MCF 10A (cell line): ENCODE measurements around the gene BRD1. TPM values are rescaled to one million over a fixed set of nuclear protein-coding genes. Genes with fewer than 3 reads are reported as not detected.
A peak's percentile ranks its signal among the peaks of the same experiment; 100 is the strongest.

Source experiments
- BruUV-seq: library from RNA; stranded (reverse); fragments of 400-500 nt; replicated peaks from 2 replicates; lab custom pipeline; 2021; lab: Mats Ljungman, UMichigan
- CTCF ChIA-PET: fragments of 300-600 bp; sonication (Branson Sonifier 250); formaldehyde crosslinking; extraction: SDS; loops from one replicate; lab custom pipeline; 2021; ENCODE audit warnings: antibody characterized with exemption, inconsistent platforms; lab: Yijun Ruan, JAX
- POLR2A ChIA-PET: fragments of 300-600, 350-650 bp; sonication (Branson Sonifier 250); formaldehyde crosslinking; extraction: SDS; loops from one replicate; lab custom pipeline; 2020; ENCODE audit warnings: antibody characterized with exemption, inconsistent platforms; lab: Yijun Ruan, JAX
- DNase-seq: peaks from one replicate; pipeline ENCODE4 v3.0.0-alpha.2; 2018; ENCODE audit not compliant: unreplicated experiment
- H3K27ac Mint-ChIP-seq: one replicate; pipeline ENCODE4 v1.8.0; 2022; ENCODE audit warnings: mild to moderate bottlenecking, low read depth, mixed read lengths; ENCODE audit not compliant: unreplicated experiment
- H3K27me3 Mint-ChIP-seq: one replicate; pipeline ENCODE4 v1.8.0; 2022; ENCODE audit warnings: mixed read lengths; ENCODE audit not compliant: insufficient read depth, unreplicated experiment
- H3K36me3 Mint-ChIP-seq: one replicate; pipeline ENCODE4 v1.8.0; 2022; ENCODE audit warnings: mild to moderate bottlenecking, moderate library complexity, mixed read lengths; ENCODE audit not compliant: insufficient read depth, unreplicated experiment
- H3K4me1 Mint-ChIP-seq: one replicate; pipeline ENCODE4 v1.8.0; 2022; ENCODE audit warnings: mixed read lengths; ENCODE audit not compliant: insufficient read depth, unreplicated experiment
- H3K4me3 Mint-ChIP-seq: one replicate; pipeline ENCODE4 v1.8.0; 2022; ENCODE audit warnings: mild to moderate bottlenecking, moderate library complexity, mixed read lengths; ENCODE audit not compliant: unreplicated experiment
- H3K9me3 Mint-ChIP-seq: one replicate; pipeline ENCODE4 v1.8.0; 2022; ENCODE audit warnings: mixed read lengths; ENCODE audit not compliant: unreplicated experiment
- intact Hi-C: fragments of 100-400 bp; cut with micrococcal nuclease; formaldehyde crosslinking; loops from 2 replicates; pipeline ENCODE4 v1.14.1; 2022
- total RNA-seq: library from RNA; stranded (reverse); gene quantifications from 2 replicates; pipeline ENCODE4 v1.2.3, GENCODE V29; 2022
- TF ChIP-seq, protein P1 (sequence below): fragments of 200-600 bp; IDR thresholded peaks from one replicate; pipeline ENCODE4 v1.8.0; 2022; ENCODE audit warnings: antibody characterized with exemption, mild to moderate bottlenecking; ENCODE audit not compliant: unreplicated experiment

BRD1 gene
- total RNA-seq, 1 experiment from 2014 or later, result 48.1 TPM

DNA sequence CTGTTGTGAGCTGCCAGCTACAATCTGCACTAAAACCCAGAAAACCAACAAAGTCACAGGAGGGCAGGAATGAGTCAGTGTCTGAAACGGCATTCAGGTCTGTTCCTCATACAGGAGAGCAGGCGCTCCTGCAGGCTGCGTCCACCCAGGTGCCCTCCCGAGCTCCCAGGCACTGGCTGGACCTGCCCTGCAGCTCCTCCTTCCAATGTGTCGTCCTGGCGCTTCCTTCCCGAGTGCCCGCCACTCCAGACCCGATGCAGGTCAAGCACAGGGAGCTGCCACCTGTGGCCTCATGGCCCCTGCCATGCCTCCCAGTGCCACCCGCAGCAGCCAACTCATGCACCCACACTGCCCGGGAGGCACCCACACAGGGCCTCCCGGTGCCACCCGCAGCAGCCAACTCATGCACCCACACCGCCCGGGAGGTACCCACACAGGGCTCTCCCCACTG, 12.0 kb downstream of the BRD1 start:
- Mint-ChIP-seq H3K9me3 (no peaks in the 10 kb centered on the region), H3K36me3 (peaks cover 85% of the 10 kb centered on the region), H3K4me3 (no peak overlapping the region), H3K27me3 (no peaks in the 10 kb centered on the region), H3K27ac (no peak overlapping the region), H3K4me1 (peaks cover 7% of the 10 kb centered on the region)
- TF ChIP-seq, protein P1, sequence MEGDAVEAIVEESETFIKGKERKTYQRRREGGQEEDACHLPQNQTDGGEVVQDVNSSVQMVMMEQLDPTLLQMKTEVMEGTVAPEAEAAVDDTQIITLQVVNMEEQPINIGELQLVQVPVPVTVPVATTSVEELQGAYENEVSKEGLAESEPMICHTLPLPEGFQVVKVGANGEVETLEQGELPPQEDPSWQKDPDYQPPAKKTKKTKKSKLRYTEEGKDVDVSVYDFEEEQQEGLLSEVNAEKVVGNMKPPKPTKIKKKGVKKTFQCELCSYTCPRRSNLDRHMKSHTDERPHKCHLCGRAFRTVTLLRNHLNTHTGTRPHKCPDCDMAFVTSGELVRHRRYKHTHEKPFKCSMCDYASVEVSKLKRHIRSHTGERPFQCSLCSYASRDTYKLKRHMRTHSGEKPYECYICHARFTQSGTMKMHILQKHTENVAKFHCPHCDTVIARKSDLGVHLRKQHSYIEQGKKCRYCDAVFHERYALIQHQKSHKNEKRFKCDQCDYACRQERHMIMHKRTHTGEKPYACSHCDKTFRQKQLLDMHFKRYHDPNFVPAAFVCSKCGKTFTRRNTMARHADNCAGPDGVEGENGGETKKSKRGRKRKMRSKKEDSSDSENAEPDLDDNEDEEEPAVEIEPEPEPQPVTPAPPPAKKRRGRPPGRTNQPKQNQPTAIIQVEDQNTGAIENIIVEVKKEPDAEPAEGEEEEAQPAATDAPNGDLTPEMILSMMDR, result no peak
- DNase-seq, result no peak
- intact Hi-C loops, result no loop called here
- CTCF ChIA-PET, result no interaction called here
- no TSS peak for BruUV-seq
- POLR2A ChIA-PET, result no interaction called here

- Mint-ChIP-seq H3K4me3 (no peak overlapping the region), H3K27ac (no peak overlapping the region), H3K9me3 (no peaks in the 10 kb centered on the region), H3K27me3 (no peaks in the 10 kb centered on the region), H3K4me1 (peaks cover 13% of the 10 kb centered on the region), H3K36me3 (peaks cover 79% of the 10 kb centered on the region)
- CTCF ChIA-PET, result interaction anchor here (1.0 kb wide), 1 partner anchor 216 kb away, joined by 3 read pairs; no protein-coding TSS in a partner anchor
- intact Hi-C loops, result no loop called here
- TF ChIP-seq, protein P1, result no peak
- POLR2A ChIA-PET, result no interaction called here
- no TSS peak for BruUV-seq
- no peak for DNase-seq
These were observed 12.8 kb downstream of the BRD1 start for GRCh38 chr22:49814856-49815255.

GRCh38 chr22:49814164-49814686, 13.4 kb downstream of the BRD1 start:
- Mint-ChIP-seq H3K4me1 (peaks cover 13% of the 10 kb centered on the region), H3K4me3 (no peak overlapping the region), H3K27ac (no peak overlapping the region), H3K27me3 (no peaks in the 10 kb centered on the region), H3K36me3 (peaks cover 73% of the 10 kb centered on the region), H3K9me3 (no peaks in the 10 kb centered on the region)
- TF ChIP-seq, protein P1, result no peak
- intact Hi-C loops, result no loop called here
- DNase-seq, result no peak
- ChIA-PET CTCF (interaction anchor here (1.0 kb wide), 1 partner anchor 216 kb away, joined by 3 read pairs; no protein-coding TSS in a partner anchor), POLR2A (no interaction called here)
- BruUV-seq, result no TSS peak

- Mint-ChIP-seq H3K9me3 (no peaks in the 10 kb centered on the region), H3K36me3 (peaks cover 67% of the 10 kb centered on the region), H3K4me1 (peaks cover 13% of the 10 kb centered on the region), H3K27ac (no peak overlapping the region), H3K27me3 (no peaks in the 10 kb centered on the region), H3K4me3 (no peak overlapping the region)
- TF ChIP-seq, protein P1, result no peak
- ChIA-PET CTCF (no interaction called here), POLR2A (no interaction called here)
- intact Hi-C loops, result no loop called here
- no TSS peak for BruUV-seq
- peak; percentile 17 for DNase-seq
These were observed 14.8 kb downstream of the BRD1 start for GRCh38 chr22:49812838-49813237.
